Gastrocnemius medialis (tissue), 4 donors: ENCODE results near the gene CEP104. TPM values are rescaled to one million over a fixed set of nuclear protein-coding genes. Genes with fewer than 3 reads are reported as not detected.

Experiments
- ATAC-seq, 2 donors: fragments of 150-250 bp; one replicate each; pipeline ENCODE4 v1.9.1; 2016
- DNase-seq, 2 donors: peaks; one replicate each; pipeline ENCODE4 v3.0.0-alpha.2; 2019
- H3K27ac ChIP-seq, 4 donors: fragments of 200-600 bp; sonication (generic); 1 replicate in 1 of 4; 2 replicates in 3 of 4; pipeline ENCODE4 v1.5.1; 2016 to 2018; ENCODE audit warnings: mild to moderate bottlenecking in 2 of 4, moderate library complexity in 1 of 4
- H3K27me3 ChIP-seq, 3 donors: fragments of 200-600 bp; sonication (generic) in 2 of 3; 1 replicate in 1 of 3; 2 replicates in 2 of 3; pipeline versions ENCODE4 v1.5.1 to v1.6.0; 2016 to 2019; ENCODE audit warnings: mild to moderate bottlenecking in 1 of 3, moderate library complexity in 1 of 3
- H3K36me3 ChIP-seq, 2 donors: fragments of 200-600 bp; sonication (generic) in 1 of 2; one replicate each; pipeline ENCODE4 v1.5.1; 2017 to 2018
- H3K4me1 ChIP-seq, 2 donors: fragments of 200-600 bp; sonication (generic) in 1 of 2; one replicate each; pipeline ENCODE4 v1.5.1; 2016 to 2017; ENCODE audit warnings: mild to moderate bottlenecking in 2 of 2
- H3K4me3 ChIP-seq, 4 donors: fragments of 200-600 bp; sonication (generic) in 3 of 4; 1 replicate in 1 of 4; 2 replicates in 3 of 4; pipeline ENCODE4 v1.5.1; 2016 to 2019; ENCODE audit warnings: mild to moderate bottlenecking in 2 of 4
- H3K9me3 ChIP-seq, 3 donors: fragments of 200-600 bp; sonication (generic) in 2 of 3; 1 replicate in 1 of 3; 2 replicates in 2 of 3; pipeline ENCODE4 v1.5.1; 2016 to 2019
- POLR2A ChIP-seq, 2 donors: fragments of 450-650 bp; IDR thresholded peaks; one replicate each; pipeline ENCODE4 v1.6.1; 2017; ENCODE audit warnings: antibody characterized with exemption in 2 of 2, mild to moderate bottlenecking in 2 of 2, moderate library complexity in 2 of 2
- in situ Hi-C, 4 donors: fragments of 200-750 bp; cut with MboI; loops; one replicate each; pipeline versions ENCODE4 v1.15.0 to v1.8.0; 2017; ENCODE audit warnings: low sequenced_read_pairs in 4 of 4
- intact Hi-C: fragments of 100-400 bp; cut with DNase I; formaldehyde crosslinking; loops from one replicate; pipeline ENCODE4 v1.15.1; 2023; ENCODE audit warnings: low total_unique reads
- total RNA-seq, 4 donors: library from RNA; depleted of rRNA; stranded (reverse); fragments of >200 nt; gene quantifications; one replicate each; pipeline versions ENCODE4 v1.1.0 to v1.2.3, GENCODE V29; 2016
- TF ChIP-seq, protein P1 (sequence below), 5 experiments: fragments of 450-650 bp in 3 of 5; fragments of 200-600 bp in 2 of 5; sonication (generic) in 2 of 5; IDR thresholded peaks in 4 of 5; conservative IDR thresholded peaks in 1 of 5; 1 replicate in 4 of 5; 2 replicates in 1 of 5; pipeline ENCODE4 v1.5.1; 2016 to 2019; ENCODE audit warnings: antibody characterized with exemption in 5 of 5, mild to moderate bottlenecking in 3 of 5, moderate library complexity in 3 of 5

The CEP104 gene
- total RNA-seq, 4 donors from 2014 or later: 16.6 to 39.0 (median 21.9) TPM

DNA sequence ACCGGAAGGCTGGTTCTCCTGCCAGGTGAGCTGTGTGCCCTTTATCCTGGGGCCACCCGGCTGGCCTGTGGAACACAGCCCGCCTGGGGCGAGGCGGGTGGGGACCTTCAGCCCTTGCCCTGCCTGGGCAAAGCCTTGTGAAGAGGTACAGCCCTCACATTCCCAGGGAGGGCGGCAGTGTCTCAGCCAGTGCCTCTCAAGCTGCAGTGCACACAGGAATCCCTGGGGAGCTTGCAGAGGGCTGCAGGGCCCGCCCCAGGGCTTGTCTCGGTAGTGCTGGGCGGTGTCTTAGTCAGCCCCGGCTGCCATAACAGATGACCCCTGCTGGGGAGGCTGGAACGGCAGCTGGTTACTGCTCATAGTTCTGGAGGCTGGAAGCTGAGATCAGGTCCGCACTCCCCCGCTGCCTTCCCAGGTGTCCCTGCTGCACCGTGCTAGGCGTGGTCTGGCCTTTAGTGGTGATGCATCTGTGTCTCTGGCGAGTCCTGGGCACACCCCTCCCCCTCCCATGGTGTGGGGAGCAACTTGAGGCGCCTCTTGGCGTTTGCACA is 12.8 kb upstream of the CEP104 start:
- in situ Hi-C loops (no loop called here), intact Hi-C loops (no loop called here)
- peaks cover 0 to 42% of the 10 kb centered on the region in 2 donors for H3K36me3 ChIP-seq
- no peaks in the 10 kb centered on the region for H3K9me3 ChIP-seq
- H3K27me3 ChIP-seq: no peaks in the 10 kb centered on the region
- no peak for TF ChIP-seq POLR2A (IDR thresholded peaks at IDR 0.05)
- TF ChIP-seq, protein P1, sequence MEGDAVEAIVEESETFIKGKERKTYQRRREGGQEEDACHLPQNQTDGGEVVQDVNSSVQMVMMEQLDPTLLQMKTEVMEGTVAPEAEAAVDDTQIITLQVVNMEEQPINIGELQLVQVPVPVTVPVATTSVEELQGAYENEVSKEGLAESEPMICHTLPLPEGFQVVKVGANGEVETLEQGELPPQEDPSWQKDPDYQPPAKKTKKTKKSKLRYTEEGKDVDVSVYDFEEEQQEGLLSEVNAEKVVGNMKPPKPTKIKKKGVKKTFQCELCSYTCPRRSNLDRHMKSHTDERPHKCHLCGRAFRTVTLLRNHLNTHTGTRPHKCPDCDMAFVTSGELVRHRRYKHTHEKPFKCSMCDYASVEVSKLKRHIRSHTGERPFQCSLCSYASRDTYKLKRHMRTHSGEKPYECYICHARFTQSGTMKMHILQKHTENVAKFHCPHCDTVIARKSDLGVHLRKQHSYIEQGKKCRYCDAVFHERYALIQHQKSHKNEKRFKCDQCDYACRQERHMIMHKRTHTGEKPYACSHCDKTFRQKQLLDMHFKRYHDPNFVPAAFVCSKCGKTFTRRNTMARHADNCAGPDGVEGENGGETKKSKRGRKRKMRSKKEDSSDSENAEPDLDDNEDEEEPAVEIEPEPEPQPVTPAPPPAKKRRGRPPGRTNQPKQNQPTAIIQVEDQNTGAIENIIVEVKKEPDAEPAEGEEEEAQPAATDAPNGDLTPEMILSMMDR (IDR thresholded peaks at IDR 0.05 in 4 of 5, conservative IDR thresholded peaks at IDR 0.05 in 1 of 5): no peak
- H3K27ac ChIP-seq: no peak overlapping the region
- H3K4me1 ChIP-seq: no peaks in the 10 kb centered on the region
- no peak for DNase-seq
- H3K4me3 ChIP-seq: no peak overlapping the region
- ATAC-seq: no peak

DNA sequence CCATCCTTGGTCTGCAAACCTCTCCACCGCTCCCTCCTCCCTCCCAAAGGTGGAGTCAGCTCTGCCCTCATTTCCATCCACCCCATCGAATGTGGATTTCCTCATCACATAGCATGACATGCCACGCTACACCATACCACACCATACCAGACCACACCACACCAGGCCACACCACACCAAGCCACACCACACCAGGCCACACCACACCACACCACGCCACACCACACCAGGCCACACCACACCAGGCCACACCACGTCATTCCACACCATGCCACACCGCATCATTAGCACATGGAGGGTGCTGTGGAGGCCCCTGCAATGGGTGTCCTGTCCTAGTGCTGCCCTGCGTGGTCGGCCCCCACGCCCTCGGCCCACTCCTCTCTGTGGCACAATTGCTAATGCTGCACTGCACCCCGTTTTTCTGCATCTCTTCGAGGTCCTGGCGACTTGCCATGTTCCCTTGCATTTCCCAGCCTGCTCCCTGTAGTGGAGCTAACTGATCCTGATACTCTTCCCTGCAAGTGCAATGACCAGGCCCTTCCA is 11.5 kb upstream of the CEP104 start:
- Histone ChIP-seq H3K36me3 (peaks cover 0 to 33% of the 10 kb centered on the region in 2 donors), H3K27me3 (no peaks in the 10 kb centered on the region), H3K9me3 (no peaks in the 10 kb centered on the region), H3K27ac (no peak overlapping the region), H3K4me1 (no peaks in the 10 kb centered on the region), H3K4me3 (no peak overlapping the region)
- intact Hi-C loops (no loop called here), in situ Hi-C loops (no loop called here)
- TF ChIP-seq POLR2A (IDR thresholded peaks at IDR 0.05): no peak
- TF ChIP-seq, protein P1 (IDR thresholded peaks at IDR 0.05 in 4 of 5, conservative IDR thresholded peaks at IDR 0.05 in 1 of 5): no peak
- no peak for ATAC-seq
- DNase-seq: no peak

DNA sequence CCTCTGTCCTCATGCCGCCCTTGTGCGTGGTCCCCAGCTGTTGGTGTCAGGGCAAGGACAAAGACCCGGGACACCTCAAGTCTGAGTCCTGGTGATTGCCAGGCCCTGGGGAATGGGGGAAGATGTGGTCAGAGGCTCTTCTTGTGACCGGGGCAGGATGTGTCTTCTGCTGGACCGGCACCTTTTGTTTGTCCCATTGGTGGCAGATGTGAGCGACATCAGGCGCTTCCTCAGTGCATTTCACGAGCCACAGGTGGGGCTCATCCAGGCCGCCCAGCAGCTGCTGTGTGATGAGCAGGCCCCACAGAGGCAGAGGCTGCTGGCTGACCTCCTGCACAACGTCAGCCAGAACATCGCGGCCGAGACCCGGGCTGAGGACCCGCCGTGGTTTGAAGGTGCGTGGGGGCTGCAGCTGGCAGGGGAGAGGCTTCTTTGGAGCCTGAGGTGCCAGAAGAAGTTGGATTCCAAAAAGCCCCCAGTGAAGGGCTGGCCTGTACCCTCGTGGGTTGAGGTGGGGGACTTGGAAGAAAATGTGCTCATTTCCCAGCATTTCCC is 8.7 kb upstream of the CEP104 start:
- no peaks in the 10 kb centered on the region for H3K27me3 ChIP-seq
- H3K36me3 ChIP-seq: peaks cover 0 to 16% of the 10 kb centered on the region in 2 donors
- intact Hi-C loops (no loop called here), in situ Hi-C loops (no loop called here)
- TF ChIP-seq, protein P1 (IDR thresholded peaks at IDR 0.05 in 4 of 5, conservative IDR thresholded peaks at IDR 0.05 in 1 of 5): no peak
- no peak overlapping the region for H3K27ac ChIP-seq
- H3K4me1 ChIP-seq: no peaks in the 10 kb centered on the region
- no peak for DNase-seq
- no peak for ATAC-seq
- no peak overlapping the region for H3K4me3 ChIP-seq
- no peaks in the 10 kb centered on the region for H3K9me3 ChIP-seq

DNA sequence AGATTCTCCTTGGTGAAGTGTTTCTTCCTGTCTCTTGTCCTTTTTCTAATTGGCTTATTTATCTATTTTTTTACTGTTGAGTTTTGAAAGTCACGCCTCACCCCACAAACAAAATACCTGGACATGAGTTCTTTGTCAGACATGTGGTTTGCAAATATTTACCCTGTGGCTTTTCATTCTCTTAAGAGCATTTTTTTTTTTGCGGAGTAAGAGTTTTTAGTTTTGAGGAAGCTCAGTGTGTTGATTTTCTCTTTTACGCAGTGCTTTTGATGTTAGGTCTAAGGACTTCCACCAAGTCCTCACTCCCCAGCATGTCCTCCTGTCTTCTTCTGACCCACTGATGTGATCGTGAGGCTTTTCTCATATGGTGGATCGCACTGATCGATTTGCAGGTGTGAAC is 7.9 kb upstream of the CEP104 start:
- DNase-seq (no peak), ATAC-seq (no peak)
- no peak for TF ChIP-seq POLR2A (IDR thresholded peaks at IDR 0.05)
- TF ChIP-seq, protein P1 (IDR thresholded peaks at IDR 0.05 in 4 of 5, conservative IDR thresholded peaks at IDR 0.05 in 1 of 5): no peak
- Histone ChIP-seq H3K36me3 (peaks cover 0 to 9% of the 10 kb centered on the region in 2 donors), H3K27ac (no peak overlapping the region), H3K27me3 (no peaks in the 10 kb centered on the region), H3K4me1 (no peaks in the 10 kb centered on the region), H3K9me3 (no peaks in the 10 kb centered on the region), H3K4me3 (no peak overlapping the region)
- intact Hi-C loops: no loop called here
- in situ Hi-C loops: no loop called here
